GM12874 (cell line): ENCODE results near the gene SDR42E2.

Experiments used
- TF ChIP-seq, protein P1 (sequence below): IDR thresholded peaks from 2 replicates; pipeline ENCODE4 v1.5.1; 2011; ENCODE audit warnings: low read depth, mild to moderate bottlenecking, control low read depth, low read length, moderate library complexity; ENCODE audit not compliant: insufficient read depth

SDR42E2 gene

DNA sequence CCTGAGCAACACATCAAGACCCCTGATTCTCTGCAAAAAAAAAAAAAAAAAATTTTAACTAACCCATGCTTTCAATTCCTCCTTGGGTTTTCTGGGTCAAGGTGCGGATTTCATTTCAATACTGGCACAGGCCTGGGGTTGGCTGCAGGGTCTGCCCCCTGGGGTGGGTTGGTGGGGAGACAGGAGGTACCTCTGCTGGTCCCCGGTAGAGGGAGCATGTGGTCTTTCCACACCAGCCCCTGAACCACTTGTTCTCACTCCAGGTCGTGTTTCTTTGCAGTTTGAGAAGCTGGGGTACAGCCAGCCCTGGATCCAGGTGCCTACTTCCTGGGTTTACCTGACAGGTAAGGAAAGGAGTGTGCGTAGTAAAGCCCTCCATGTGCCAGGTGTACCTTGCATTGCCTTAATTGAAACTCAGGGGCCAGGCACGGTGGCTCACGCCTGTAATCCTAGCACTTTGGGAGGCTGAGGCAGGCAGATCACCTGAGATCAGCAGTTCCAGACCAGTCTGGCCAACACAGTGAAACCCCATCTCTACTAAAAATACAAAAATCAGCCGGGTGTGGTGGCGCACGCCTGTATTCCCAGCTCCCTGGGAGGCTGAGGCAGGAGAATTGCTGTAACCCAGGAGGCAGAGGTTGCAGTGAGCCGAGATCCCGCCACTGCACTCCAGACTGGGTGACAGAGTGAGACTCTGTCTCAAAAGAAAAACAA, 21.8 kb downstream of the SDR42E2 start:
- TF ChIP-seq, protein P1, sequence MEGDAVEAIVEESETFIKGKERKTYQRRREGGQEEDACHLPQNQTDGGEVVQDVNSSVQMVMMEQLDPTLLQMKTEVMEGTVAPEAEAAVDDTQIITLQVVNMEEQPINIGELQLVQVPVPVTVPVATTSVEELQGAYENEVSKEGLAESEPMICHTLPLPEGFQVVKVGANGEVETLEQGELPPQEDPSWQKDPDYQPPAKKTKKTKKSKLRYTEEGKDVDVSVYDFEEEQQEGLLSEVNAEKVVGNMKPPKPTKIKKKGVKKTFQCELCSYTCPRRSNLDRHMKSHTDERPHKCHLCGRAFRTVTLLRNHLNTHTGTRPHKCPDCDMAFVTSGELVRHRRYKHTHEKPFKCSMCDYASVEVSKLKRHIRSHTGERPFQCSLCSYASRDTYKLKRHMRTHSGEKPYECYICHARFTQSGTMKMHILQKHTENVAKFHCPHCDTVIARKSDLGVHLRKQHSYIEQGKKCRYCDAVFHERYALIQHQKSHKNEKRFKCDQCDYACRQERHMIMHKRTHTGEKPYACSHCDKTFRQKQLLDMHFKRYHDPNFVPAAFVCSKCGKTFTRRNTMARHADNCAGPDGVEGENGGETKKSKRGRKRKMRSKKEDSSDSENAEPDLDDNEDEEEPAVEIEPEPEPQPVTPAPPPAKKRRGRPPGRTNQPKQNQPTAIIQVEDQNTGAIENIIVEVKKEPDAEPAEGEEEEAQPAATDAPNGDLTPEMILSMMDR = peak; percentile 72

DNA sequence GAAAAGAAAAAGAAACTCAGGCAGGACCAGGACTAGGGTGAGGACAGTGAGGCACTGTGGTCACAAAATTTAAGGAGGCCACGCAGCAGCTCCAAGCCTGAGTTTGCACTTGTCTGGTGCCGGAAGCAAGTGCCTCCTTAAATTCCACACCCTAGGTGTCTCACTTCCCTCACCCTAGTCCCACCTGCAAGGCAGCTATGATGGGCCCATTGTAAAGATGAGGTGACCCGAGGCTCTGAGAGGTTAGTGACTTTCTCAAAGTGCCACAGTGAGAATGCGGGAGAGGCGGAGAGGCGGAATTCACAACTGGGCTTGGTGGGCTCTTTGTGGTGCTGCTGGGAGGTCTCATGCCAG, 22.3 kb downstream of the SDR42E2 start:
- TF ChIP-seq, protein P1 = no peak

DNA sequence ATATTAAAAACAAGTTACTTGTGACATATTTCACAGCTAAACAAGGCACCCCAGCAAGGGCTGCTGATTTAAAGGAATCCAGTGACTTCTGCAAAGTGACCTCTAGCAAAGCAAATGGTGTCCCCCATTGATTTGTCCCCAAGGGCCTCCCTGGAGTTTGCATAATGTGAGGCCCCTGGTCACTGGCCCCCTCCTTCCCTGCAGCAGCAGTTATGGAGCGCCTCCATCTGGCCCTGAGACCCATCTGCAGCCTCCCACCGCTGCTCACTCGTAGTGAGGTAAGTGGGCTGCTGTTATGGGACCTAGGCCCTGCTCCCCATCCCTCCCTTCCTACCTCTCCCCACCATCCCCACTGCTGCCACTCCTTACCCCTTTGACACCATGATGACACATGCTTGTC, 24.2 kb downstream of the SDR42E2 start:
- TF ChIP-seq, protein P1 = 0 out of 2 replicates have a peak, but pooled peaks have one; percentile 26

DNA sequence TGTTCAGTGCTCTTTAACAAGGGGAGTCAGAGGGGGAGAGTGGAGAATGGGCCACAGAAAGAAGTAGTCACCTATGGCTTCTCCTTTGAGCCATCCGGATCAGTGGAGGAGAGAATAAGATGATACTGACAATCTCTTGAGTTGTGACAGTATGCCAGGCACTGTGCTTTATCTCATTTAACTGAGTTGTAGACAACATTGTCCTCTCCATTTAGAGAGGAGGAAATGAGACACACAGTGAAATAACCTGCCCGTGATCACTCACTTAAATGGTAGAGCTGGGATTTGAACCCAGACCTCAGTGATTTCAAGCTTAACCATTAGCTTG, 25.9 kb downstream of the SDR42E2 start:
- TF ChIP-seq, protein P1 = no peak

DNA sequence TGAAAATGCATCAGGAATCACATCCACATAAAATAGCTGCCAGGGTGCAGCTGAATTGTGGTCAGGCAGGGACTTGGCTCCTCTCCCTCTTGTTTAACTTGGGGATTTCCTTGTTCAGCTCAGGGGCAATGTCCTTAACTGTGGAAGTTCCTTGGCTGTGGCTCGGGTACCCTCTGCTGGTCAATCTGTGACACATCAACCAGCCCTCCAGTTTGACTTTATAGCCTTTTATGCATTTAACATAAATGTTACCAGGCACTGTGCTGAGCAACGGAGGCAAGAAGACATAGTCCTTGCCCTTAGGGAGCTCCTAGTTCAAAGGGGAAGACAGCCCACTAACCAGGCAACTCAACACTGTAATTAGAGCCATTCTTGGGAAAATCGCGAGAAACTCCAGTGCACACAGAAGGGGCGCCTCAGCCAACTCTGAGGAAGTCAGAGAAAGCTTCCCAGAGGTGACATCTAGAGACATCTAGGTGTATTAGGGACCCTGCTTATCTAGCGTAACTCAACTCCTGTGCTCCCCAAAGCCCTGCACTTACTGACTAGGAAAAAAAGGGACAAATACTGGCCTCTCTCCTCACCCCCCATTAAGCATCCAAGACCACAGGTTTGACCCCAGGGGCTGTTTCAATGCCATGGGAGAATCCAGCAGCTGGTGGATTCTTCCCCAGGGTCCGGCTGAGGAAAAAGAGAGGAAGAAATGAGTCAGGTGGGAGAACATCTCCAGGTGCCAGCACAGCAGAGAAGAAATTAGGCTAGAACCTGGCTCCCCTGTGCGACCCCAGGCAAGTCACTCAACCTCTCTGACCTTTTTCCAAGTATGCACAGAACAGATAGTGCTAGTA, 26.5 kb downstream of the SDR42E2 start:
- TF ChIP-seq, protein P1 = peak; percentile 78

DNA sequence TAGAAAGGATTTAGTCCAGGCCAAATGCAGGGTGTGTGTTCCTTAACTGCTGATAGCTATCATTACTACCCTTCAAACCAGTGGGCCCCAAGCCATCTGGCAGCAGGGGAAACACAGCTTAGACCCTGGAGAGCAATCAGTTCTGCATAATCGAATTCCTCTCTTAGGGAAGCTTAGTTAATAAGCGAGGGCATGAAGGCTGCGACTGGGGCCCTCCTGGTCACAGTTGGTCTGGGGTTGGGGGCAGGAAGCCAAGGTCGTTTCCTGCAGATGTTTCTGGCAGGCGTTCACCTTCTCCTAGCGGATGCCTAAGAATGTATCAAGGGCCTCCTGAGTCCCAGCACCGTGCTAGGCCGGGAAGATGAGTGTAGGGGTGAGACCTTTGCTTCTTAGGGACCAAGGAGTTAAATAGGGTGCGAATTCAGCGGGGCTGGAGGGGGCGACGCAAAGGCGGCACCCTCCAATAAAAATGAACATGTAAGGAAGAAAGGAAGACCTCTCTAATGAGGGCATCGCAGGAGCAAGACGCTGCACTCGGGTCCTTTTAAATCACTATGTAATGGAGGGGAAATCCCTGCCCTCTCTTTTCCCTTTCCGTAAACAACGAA, 27.3 kb downstream of the SDR42E2 start:
- TF ChIP-seq, protein P1 = 0 out of 2 replicates have a peak, but pooled peaks have one; percentile 0

DNA sequence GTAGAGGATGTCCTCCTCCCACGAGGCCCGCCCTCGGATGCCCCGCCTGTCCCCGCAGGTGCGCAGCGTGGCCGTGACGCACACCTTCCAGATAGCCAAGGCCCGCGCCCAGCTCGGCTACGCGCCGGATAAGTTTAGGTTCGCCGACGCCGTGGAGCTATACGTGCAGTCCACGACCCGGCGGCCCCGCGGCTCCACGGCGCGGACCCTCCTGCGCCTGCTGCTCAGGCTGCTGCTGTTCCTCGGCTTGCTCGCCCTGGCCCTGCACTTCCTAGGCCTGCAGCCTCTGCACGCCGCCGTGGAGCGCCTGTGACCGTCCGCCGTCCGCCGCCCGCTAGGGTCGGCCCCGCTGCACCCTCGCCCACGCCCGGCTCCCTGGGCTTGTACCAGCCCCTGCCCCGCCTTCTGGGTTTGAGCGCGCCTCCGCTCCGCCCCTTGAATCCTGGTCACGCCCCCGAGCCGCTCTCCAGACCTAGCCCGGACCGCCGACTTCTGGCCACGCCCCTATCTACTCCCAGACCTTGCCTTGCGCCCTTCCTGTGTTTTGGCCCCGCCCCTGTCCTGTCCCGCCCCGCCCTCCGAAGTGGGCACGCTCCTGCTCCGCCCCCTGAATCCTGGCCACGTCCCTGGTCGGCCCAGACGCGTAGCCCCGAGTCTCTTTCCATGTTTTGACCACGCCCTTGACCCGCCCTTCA, 27.9 kb downstream of the SDR42E2 start:
- TF ChIP-seq, protein P1 = 0 out of 2 replicates have a peak, but pooled peaks have one; percentile 1
